PC-9 (cell line): ENCODE measurements around the gene SFSWAP. TPM values are rescaled to one million over a fixed set of nuclear protein-coding genes. Genes with fewer than 3 reads are reported as not detected.

Experiments used
- BruUV-seq: library from RNA; stranded (reverse); fragments of 400-500 nt; replicated peaks from 2 replicates; lab custom pipeline; 2021; lab: Mats Ljungman, UMichigan
- CTCF ChIA-PET: fragments of 300-600 bp; sonication (Branson Sonifier 250); formaldehyde crosslinking; loops from one replicate; lab custom pipeline; 2022; ENCODE audit warnings: antibody characterized with exemption; lab: Charles Lee
- POLR2A ChIA-PET: fragments of 300-600 bp; sonication (Branson Sonifier 250); formaldehyde crosslinking; loops from one replicate; lab custom pipeline; 2022; ENCODE audit warnings: antibody characterized with exemption; ENCODE audit not compliant: unreplicated experiment; lab: Charles Lee
- DNase-seq, 2 experiments: peaks; one replicate each; pipeline versions ENCODE4 v3.0.0 to v3.0.0-alpha.2; 2015 to 2022; ENCODE audit warnings: mixed read lengths in 1 of 2
- H2AFZ ChIP-seq: fragments of 200-600 bp; sonication (generic); 2 replicates; pipeline ENCODE4 v1.8.1; 2017; ENCODE audit warnings: antibody characterized with exemption
- H3F3A ChIP-seq: fragments of 200-600 bp; sonication (generic); 2 replicates; pipeline ENCODE4 v1.8.1; 2017; ENCODE audit warnings: antibody characterized with exemption, mild to moderate bottlenecking, low read depth; ENCODE audit not compliant: insufficient read depth
- H3K27ac ChIP-seq: fragments of 200-600 bp; sonication (generic); 2 replicates; pipeline ENCODE4 v1.6.1; 2016; ENCODE audit warnings: mixed run types
- H3K27me3 ChIP-seq: fragments of 200-600 bp; sonication (generic); 2 replicates; pipeline ENCODE4 v1.6.1; 2016; ENCODE audit warnings: low read depth, mixed run types; ENCODE audit not compliant: insufficient read depth
- H3K36me3 ChIP-seq: fragments of 200-600 bp; sonication (generic); 2 replicates; pipeline ENCODE4 v1.6.1; 2016; ENCODE audit warnings: low read depth, mixed run types
- H3K4me1 ChIP-seq: fragments of 200-600 bp; sonication (generic); replicated peaks from 2 replicates; pipeline ENCODE4 v1.6.1; 2016; ENCODE audit warnings: mixed run types; ENCODE audit not compliant: insufficient read depth
- H3K4me2 ChIP-seq: fragments of 200-600 bp; sonication (generic); 2 replicates; pipeline ENCODE4 v1.6.1; 2017; ENCODE audit warnings: mixed run types
- H3K4me3 ChIP-seq: fragments of 200-600 bp; sonication (generic); 2 replicates; pipeline ENCODE4 v1.6.1; 2016; ENCODE audit warnings: mixed run types
- H3K79me2 ChIP-seq: fragments of 200-600 bp; sonication (generic); 2 replicates; pipeline ENCODE4 v1.6.1; 2017; ENCODE audit warnings: low read depth, mixed run types
- H3K9me2 ChIP-seq: fragments of 200-600 bp; sonication (generic); 2 replicates; pipeline ENCODE4 v1.8.1; 2017; ENCODE audit warnings: mild to moderate bottlenecking; ENCODE audit not compliant: insufficient read depth
- H3K9me3 ChIP-seq: fragments of 200-600 bp; sonication (generic); 2 replicates; pipeline ENCODE4 v1.8.1; 2016; ENCODE audit warnings: low read depth; ENCODE audit not compliant: insufficient read depth
- H4K20me1 ChIP-seq: fragments of 200-600 bp; sonication (generic); 2 replicates; pipeline ENCODE4 v1.8.1; 2017; ENCODE audit not compliant: insufficient read depth
- EZH2 ChIP-seq: fragments of 200-600 bp; sonication (generic); IDR thresholded peaks from 2 replicates; pipeline ENCODE4 v1.8.0; 2017; ENCODE audit warnings: antibody characterized with exemption, low read depth
- intact Hi-C: fragments of 100-400 bp; cut with micrococcal nuclease; formaldehyde crosslinking; loops from one replicate; pipeline ENCODE4 v1.10.0; 2022; ENCODE audit not compliant: unreplicated experiment
- total RNA-seq: library from RNA; stranded (reverse); gene quantifications from 2 replicates; pipeline ENCODE4 v1.2.3, GENCODE V29; 2021
- TF ChIP-seq, protein P1 (sequence below): fragments of 200-600 bp; sonication (generic); conservative IDR thresholded peaks from 2 replicates; pipeline ENCODE4 v1.6.1; 2017; ENCODE audit warnings: mixed run types, antibody characterized with exemption, mild to moderate bottlenecking, moderate library complexity

SFSWAP gene
- total RNA-seq, 1 experiment from 2014 or later = 40.7 TPM

GRCh38 chr12:131755305-131756113 is 44.6 kb downstream of the SFSWAP start:
- H3K4me3 ChIP-seq = no peak overlapping the region
- BruUV-seq = no TSS peak
- peaks cover 8% of the 10 kb centered on the region; the same call in 1 of the 2 replicates for H3F3A ChIP-seq
- H4K20me1 ChIP-seq = peaks cover 4% of the 10 kb centered on the region; the same call in 1 of the 2 replicates
- no peaks in the 10 kb centered on the region for H3K9me3 ChIP-seq
- intact Hi-C loops = loop anchor here (10.0 kb wide), 1 partner anchor 249 kb away; no protein-coding TSS in a partner anchor
- ChIA-PET CTCF (interaction anchor here (0.7 kb wide), 1 partner anchor 33 kb away, joined by 3 read pairs; no protein-coding TSS in a partner anchor), POLR2A (interaction anchor here (0.6 kb wide), 2 partner anchors 675 to 1074 kb away, joined by 3 to 4 read pairs; no protein-coding TSS in a partner anchor)
- H2AFZ ChIP-seq = no peak overlapping the region
- no peaks in the 10 kb centered on the region for H3K4me1 ChIP-seq
- no peaks in the 10 kb centered on the region for H3K79me2 ChIP-seq
- no peak overlapping the region for H3K4me2 ChIP-seq
- peaks cover 29% of the 10 kb centered on the region for H3K36me3 ChIP-seq
- DNase-seq = peak; percentile 6 to 60
- no peak overlapping the region for H3K27ac ChIP-seq
- no peaks in the 10 kb centered on the region for H3K27me3 ChIP-seq
- TF ChIP-seq, protein P1, sequence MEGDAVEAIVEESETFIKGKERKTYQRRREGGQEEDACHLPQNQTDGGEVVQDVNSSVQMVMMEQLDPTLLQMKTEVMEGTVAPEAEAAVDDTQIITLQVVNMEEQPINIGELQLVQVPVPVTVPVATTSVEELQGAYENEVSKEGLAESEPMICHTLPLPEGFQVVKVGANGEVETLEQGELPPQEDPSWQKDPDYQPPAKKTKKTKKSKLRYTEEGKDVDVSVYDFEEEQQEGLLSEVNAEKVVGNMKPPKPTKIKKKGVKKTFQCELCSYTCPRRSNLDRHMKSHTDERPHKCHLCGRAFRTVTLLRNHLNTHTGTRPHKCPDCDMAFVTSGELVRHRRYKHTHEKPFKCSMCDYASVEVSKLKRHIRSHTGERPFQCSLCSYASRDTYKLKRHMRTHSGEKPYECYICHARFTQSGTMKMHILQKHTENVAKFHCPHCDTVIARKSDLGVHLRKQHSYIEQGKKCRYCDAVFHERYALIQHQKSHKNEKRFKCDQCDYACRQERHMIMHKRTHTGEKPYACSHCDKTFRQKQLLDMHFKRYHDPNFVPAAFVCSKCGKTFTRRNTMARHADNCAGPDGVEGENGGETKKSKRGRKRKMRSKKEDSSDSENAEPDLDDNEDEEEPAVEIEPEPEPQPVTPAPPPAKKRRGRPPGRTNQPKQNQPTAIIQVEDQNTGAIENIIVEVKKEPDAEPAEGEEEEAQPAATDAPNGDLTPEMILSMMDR = peak; percentile 58
- no peak for TF ChIP-seq EZH2
- H3K9me2 ChIP-seq = no peaks in the 10 kb centered on the region

DNA sequence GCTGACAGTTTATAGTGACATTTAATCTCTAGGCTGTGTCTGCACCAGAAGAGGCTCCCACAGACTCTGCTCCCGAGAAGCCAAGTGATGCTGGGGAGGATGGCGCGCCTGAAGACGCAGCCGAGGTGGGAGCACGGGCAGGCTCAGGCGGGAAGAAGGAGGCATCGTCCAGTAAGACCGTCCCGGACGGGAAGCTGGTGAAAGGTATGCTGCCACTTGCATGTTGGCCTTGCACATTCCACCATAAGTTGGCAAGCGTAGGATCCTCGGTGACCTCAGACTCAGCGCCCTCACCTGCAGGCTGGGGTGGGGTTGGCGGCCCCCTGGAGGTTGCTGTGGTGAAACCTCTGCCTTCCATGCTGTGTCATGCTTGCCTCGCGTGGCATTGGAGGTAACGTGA is 45.6 kb downstream of the SFSWAP start:
- intact Hi-C loops = loop anchor here (10.0 kb wide), 1 partner anchor 248 kb away; no protein-coding TSS in a partner anchor
- CTCF ChIA-PET = no interaction called here
- Histone ChIP-seq H3K27me3 (no peaks in the 10 kb centered on the region), H3K27ac (no peak overlapping the region), H3K36me3 (peaks cover 33% of the 10 kb centered on the region), H3K9me2 (no peaks in the 10 kb centered on the region), H3K4me1 (no peaks in the 10 kb centered on the region), H3F3A (peaks cover 8% of the 10 kb centered on the region; the same call in 1 of the 2 replicates), H3K4me3 (no peak overlapping the region), H2AFZ (no peak overlapping the region), H3K9me3 (no peaks in the 10 kb centered on the region), H3K79me2 (no peaks in the 10 kb centered on the region), H4K20me1 (peaks cover 4% of the 10 kb centered on the region), H3K4me2 (no peak overlapping the region)
- no peak for TF ChIP-seq EZH2
- TF ChIP-seq, protein P1 = no peak
- POLR2A ChIA-PET = no interaction called here
- BruUV-seq = no TSS peak
- DNase-seq = no peak

- BruUV-seq = no TSS peak
- no peaks in the 10 kb centered on the region; the same call in 1 of the 2 replicates for H4K20me1 ChIP-seq
- intact Hi-C loops = loop anchor here (10.0 kb wide), 1 partner anchor 248 kb away; no protein-coding TSS in a partner anchor
These were observed 46.2 kb downstream of the SFSWAP start for GRCh38 chr12:131757111-131757510.

More at GRCh38 chr12:131757111-131757510, 46.2 kb downstream of the SFSWAP start:
- H3K4me1 ChIP-seq = no peaks in the 10 kb centered on the region
- no peak overlapping the region for H3K4me3 ChIP-seq
- H3K36me3 ChIP-seq = peaks cover 38% of the 10 kb centered on the region
- no peaks in the 10 kb centered on the region for H3K27me3 ChIP-seq
- no peak overlapping the region for H3K27ac ChIP-seq
- H3K79me2 ChIP-seq = no peaks in the 10 kb centered on the region
- POLR2A ChIA-PET = no interaction called here
- H2AFZ ChIP-seq = no peak overlapping the region
- no peaks in the 10 kb centered on the region for H3K9me2 ChIP-seq
- DNase-seq = no peak
- TF ChIP-seq, protein P1 = no peak
- no peak for TF ChIP-seq EZH2
- CTCF ChIA-PET = interaction anchor here (0.6 kb wide), 1 partner anchor 1027 kb away, joined by 8 read pairs; no protein-coding TSS in a partner anchor
- H3F3A ChIP-seq = peaks cover 8% of the 10 kb centered on the region; the same call in 1 of the 2 replicates
- no peak overlapping the region for H3K4me2 ChIP-seq
- no peaks in the 10 kb centered on the region for H3K9me3 ChIP-seq
